Suprapubic skin (tissue), 4 donors: Measurements from ENCODE around the gene DOCK11. TPM values are rescaled to one million over a fixed set of nuclear protein-coding genes. Genes with fewer than 3 reads are reported as not detected.

Source experiments
- DNase-seq, 2 donors: peaks; one replicate each; pipeline ENCODE4 v3.0.0-alpha.2; 2019; ENCODE audit warnings: low spot score in 2 of 2
- H3K27ac ChIP-seq: fragments of 200-600 bp; sonication (generic); one replicate; pipeline ENCODE4 v1.5.1; 2019
- H3K27me3 ChIP-seq: fragments of 200-600 bp; sonication (generic); one replicate; pipeline ENCODE4 v1.5.1; 2019
- H3K36me3 ChIP-seq: fragments of 200-600 bp; sonication (generic); one replicate; pipeline ENCODE4 v1.5.1; 2019
- H3K4me1 ChIP-seq: fragments of 200-600 bp; sonication (generic); one replicate; pipeline ENCODE4 v1.5.1; 2019
- H3K4me3 ChIP-seq: fragments of 200-600 bp; sonication (generic); one replicate; pipeline ENCODE4 v1.5.1; 2019; ENCODE audit warnings: mild to moderate bottlenecking
- H3K9me3 ChIP-seq: fragments of 200-600 bp; sonication (generic); one replicate; pipeline ENCODE4 v1.5.1; 2019
- EP300 ChIP-seq: sonication (generic); formaldehyde crosslinking; IDR thresholded peaks from one replicate; pipeline ENCODE4 v1.6.1; 2017; ENCODE audit warnings: antibody characterized with exemption
- POLR2A ChIP-seq, 2 donors: fragments of 450-650 bp; IDR thresholded peaks; one replicate each; pipeline ENCODE4 v1.6.1; 2017; ENCODE audit warnings: antibody characterized with exemption in 2 of 2, mild to moderate bottlenecking in 2 of 2, moderate library complexity in 2 of 2
- POLR2AphosphoS5 ChIP-seq, 3 donors: sonication (generic); formaldehyde crosslinking; IDR thresholded peaks; one replicate each; pipeline ENCODE4 v1.6.1; 2017; ENCODE audit warnings: antibody characterized with exemption in 3 of 3
- WGBS: methylation state at CpG from one replicate; pipeline ENCODE4 v1.1.5; 2018; 5-methylcytosine and 5-hydroxymethylcytosine counted together
- total RNA-seq, 4 donors: library from RNA; depleted of rRNA; stranded (reverse); fragments of >200 nt; gene quantifications; one replicate each; pipeline ENCODE4 v1.1.0, GENCODE V29; 2016
- TF ChIP-seq, protein P1 (sequence below), 2 donors: fragments of 200-600 bp in 1 of 2; fragments of 450-650 bp in 1 of 2; sonication (generic) in 1 of 2; IDR thresholded peaks; one replicate each; pipeline ENCODE4 v1.5.1; 2016 to 2019; ENCODE audit warnings: antibody characterized with exemption in 2 of 2, mild to moderate bottlenecking in 1 of 2, moderate library complexity in 1 of 2

The DOCK11 gene
- total RNA-seq, 4 donors from 2014 or later, result 3.9 to 9.4 (median 5.7) TPM

DNA sequence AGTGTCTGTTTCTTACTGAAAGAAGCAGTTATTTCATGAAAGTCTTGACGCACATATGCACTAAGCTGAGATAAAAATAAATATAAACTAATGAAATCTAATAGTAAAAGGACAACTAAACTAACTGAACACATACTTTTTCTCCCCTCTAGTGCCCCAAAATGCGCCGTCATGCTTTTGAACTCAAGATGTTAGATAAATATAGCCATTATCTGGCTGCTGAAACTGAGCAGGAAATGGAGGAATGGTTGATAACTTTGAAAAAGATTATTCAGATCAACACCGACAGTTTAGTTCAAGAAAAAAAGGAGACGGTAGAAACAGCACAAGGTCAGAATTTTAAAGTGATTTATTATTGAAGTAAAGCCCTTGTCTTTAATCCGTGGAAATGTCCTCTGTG lies 70.2 kb downstream of the DOCK11 start:
- H3K9me3 ChIP-seq, result no peaks in the 10 kb centered on the region
- 53% methylated on average over 6 of the region's 6 CpGs for WGBS
- no peaks in the 10 kb centered on the region for H3K27me3 ChIP-seq
- no peak overlapping the region for H3K4me3 ChIP-seq
- no peak for TF ChIP-seq POLR2AphosphoS5 (IDR thresholded peaks at IDR 0.05)
- TF ChIP-seq EP300, result no peak
- TF ChIP-seq POLR2A (IDR thresholded peaks at IDR 0.05), result no peak
- TF ChIP-seq, protein P1, sequence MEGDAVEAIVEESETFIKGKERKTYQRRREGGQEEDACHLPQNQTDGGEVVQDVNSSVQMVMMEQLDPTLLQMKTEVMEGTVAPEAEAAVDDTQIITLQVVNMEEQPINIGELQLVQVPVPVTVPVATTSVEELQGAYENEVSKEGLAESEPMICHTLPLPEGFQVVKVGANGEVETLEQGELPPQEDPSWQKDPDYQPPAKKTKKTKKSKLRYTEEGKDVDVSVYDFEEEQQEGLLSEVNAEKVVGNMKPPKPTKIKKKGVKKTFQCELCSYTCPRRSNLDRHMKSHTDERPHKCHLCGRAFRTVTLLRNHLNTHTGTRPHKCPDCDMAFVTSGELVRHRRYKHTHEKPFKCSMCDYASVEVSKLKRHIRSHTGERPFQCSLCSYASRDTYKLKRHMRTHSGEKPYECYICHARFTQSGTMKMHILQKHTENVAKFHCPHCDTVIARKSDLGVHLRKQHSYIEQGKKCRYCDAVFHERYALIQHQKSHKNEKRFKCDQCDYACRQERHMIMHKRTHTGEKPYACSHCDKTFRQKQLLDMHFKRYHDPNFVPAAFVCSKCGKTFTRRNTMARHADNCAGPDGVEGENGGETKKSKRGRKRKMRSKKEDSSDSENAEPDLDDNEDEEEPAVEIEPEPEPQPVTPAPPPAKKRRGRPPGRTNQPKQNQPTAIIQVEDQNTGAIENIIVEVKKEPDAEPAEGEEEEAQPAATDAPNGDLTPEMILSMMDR (IDR thresholded peaks at IDR 0.05), result no peak
- H3K36me3 ChIP-seq, result no peaks in the 10 kb centered on the region
- H3K27ac ChIP-seq, result no peak overlapping the region
- DNase-seq, result no peak
- no peaks in the 10 kb centered on the region for H3K4me1 ChIP-seq

DNA sequence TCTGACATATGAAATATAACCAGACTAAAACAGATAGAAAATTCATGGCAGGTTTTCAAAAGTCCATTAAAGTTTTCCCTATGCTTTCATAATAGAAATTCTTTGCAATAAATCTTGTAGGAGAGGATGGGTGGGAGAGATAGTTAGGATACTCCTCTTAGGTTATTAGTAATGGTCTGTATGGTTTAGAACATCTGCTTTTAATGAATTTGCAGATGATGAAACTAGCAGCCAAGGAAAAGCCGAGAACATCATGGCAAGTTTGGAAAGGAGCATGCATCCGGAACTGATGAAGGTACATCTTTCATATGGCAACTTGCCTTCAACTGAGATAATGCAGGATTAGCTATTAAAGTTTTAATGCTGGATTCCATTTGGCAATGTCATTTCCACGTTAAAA lies 70.7 kb downstream of the DOCK11 start:
- Histone ChIP-seq H3K36me3 (no peaks in the 10 kb centered on the region), H3K9me3 (no peaks in the 10 kb centered on the region), H3K4me1 (no peaks in the 10 kb centered on the region), H3K27ac (no peak overlapping the region), H3K4me3 (no peak overlapping the region), H3K27me3 (no peaks in the 10 kb centered on the region)
- 30% methylated on average over 3 of the region's 3 CpGs for WGBS
- no peak for DNase-seq
- TF ChIP-seq, protein P1 (IDR thresholded peaks at IDR 0.05), result no peak
- no peak for TF ChIP-seq POLR2A (IDR thresholded peaks at IDR 0.05)
- no peak for TF ChIP-seq EP300
- no peak for TF ChIP-seq POLR2AphosphoS5 (IDR thresholded peaks at IDR 0.05)

DNA sequence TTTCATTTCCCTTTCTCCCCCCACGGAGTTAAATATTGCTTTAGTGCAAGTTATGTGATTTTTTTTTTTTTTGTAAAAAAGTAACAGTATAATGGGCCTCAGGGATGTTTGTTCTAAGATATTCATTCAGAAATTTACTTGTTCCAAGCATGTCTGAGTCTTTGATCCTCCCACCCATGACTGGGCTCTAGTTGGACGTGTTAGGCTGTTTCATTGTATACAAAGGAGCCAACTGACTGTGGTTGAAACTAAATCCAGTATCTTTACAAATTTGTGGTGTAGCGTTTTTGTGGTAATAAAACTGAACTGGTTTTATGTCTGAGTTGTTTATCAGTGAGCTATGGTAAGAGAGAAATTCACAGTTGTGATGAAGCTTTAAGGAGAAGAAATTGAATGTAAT lies 74.1 kb downstream of the DOCK11 start:
- 48% methylated on average over 3 of the region's 3 CpGs for WGBS
- TF ChIP-seq POLR2A (IDR thresholded peaks at IDR 0.05), result no peak
- no peak for TF ChIP-seq EP300
- TF ChIP-seq, protein P1 (IDR thresholded peaks at IDR 0.05), result no peak
- TF ChIP-seq POLR2AphosphoS5 (IDR thresholded peaks at IDR 0.05), result no peak
- H3K9me3 ChIP-seq, result no peaks in the 10 kb centered on the region
- H3K4me3 ChIP-seq, result no peak overlapping the region
- H3K36me3 ChIP-seq, result peaks cover 2% of the 10 kb centered on the region
- H3K4me1 ChIP-seq, result no peaks in the 10 kb centered on the region
- H3K27me3 ChIP-seq, result no peaks in the 10 kb centered on the region
- no peak overlapping the region for H3K27ac ChIP-seq
- DNase-seq, result no peak

DNA sequence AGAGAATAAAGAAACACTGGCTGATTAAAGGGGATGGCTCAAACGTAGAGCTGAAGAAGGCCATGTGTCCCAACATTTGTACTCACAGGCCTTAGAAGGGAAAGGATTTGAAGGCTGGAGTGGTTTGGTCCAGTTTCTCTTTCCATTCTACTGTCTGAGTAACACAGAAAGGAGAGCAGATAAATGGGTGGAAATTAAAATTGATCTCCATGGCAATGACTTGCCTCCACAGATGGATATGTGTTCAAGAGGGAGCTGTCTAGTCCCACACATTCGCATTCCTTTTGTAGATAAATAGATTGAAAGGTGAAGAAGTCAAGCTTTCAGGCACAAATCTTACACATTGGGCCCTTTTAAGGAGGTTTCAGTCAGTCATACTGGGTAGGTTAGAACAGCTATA lies 74.6 kb downstream of the DOCK11 start:
- H3K27me3 ChIP-seq, result no peaks in the 10 kb centered on the region
- H3K4me1 ChIP-seq, result no peaks in the 10 kb centered on the region
- H3K9me3 ChIP-seq, result no peaks in the 10 kb centered on the region
- H3K36me3 ChIP-seq, result peaks cover 2% of the 10 kb centered on the region
- H3K4me3 ChIP-seq, result no peak overlapping the region
- no peak overlapping the region for H3K27ac ChIP-seq
- no peak for DNase-seq
- 71% methylated on average over 2 of the region's 2 CpGs for WGBS
- no peak for TF ChIP-seq EP300
- TF ChIP-seq, protein P1 (IDR thresholded peaks at IDR 0.05), result no peak
- no peak for TF ChIP-seq POLR2A (IDR thresholded peaks at IDR 0.05)
- no peak for TF ChIP-seq POLR2AphosphoS5 (IDR thresholded peaks at IDR 0.05)

DNA sequence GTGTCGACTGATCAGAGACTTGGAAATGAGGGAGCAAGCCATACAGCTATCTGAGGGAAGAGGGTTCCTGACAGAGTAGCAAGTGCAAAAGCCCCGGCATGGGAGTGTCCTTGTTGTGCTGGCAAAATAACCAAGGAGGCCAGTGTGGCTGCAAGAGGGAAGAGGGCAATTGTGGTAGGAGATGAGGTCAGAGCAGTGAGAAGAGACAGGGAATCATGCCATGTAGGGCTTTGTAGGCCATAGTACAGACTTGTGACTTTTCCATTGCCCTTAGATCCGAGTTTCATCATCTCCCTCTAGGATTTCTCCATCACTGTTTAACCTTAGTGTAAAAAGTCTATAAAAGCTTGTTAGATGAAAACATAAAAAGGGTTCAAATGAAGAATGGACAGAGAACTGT lies 76.2 kb downstream of the DOCK11 start:
- Histone ChIP-seq H3K27me3 (no peaks in the 10 kb centered on the region), H3K27ac (no peak overlapping the region), H3K4me1 (no peaks in the 10 kb centered on the region), H3K36me3 (peaks cover 2% of the 10 kb centered on the region), H3K4me3 (no peak overlapping the region), H3K9me3 (no peaks in the 10 kb centered on the region)
- DNase-seq, result no peak
- WGBS, result 81% methylated on average over 3 of the region's 3 CpGs
- TF ChIP-seq POLR2A (IDR thresholded peaks at IDR 0.05) (no peak), EP300 (no peak), POLR2AphosphoS5 (IDR thresholded peaks at IDR 0.05) (no peak)
- TF ChIP-seq, protein P1 (IDR thresholded peaks at IDR 0.05), result no peak
